SU-DHL-6 (cell line): ENCODE data around the gene ADGRG4.

Experiments used
- EZH2phosphoT487 ChIP-seq: fragments of 200-600 bp; sonication (generic), shearing (Covaris generic); conservative IDR thresholded peaks from 2 replicates; pipeline ENCODE4 v1.6.1; 2018; ENCODE audit warnings: mild to moderate bottlenecking, antibody characterized with exemption, low read length, moderate library complexity, mixed read lengths
- TF ChIP-seq, protein P1 (sequence below): fragments of 200-600 bp; sonication (generic); IDR thresholded peaks from one replicate; pipeline ENCODE4 v1.5.1; 2017; ENCODE audit warnings: antibody characterized with exemption, mild to moderate bottlenecking, low read length, moderate library complexity; ENCODE audit not compliant: insufficient read depth, poor library complexity, severe bottlenecking

GRCh38 chrX:136386826-136387225 lies 86.1 kb downstream of the ADGRG4 start:
- TF ChIP-seq, protein P1, sequence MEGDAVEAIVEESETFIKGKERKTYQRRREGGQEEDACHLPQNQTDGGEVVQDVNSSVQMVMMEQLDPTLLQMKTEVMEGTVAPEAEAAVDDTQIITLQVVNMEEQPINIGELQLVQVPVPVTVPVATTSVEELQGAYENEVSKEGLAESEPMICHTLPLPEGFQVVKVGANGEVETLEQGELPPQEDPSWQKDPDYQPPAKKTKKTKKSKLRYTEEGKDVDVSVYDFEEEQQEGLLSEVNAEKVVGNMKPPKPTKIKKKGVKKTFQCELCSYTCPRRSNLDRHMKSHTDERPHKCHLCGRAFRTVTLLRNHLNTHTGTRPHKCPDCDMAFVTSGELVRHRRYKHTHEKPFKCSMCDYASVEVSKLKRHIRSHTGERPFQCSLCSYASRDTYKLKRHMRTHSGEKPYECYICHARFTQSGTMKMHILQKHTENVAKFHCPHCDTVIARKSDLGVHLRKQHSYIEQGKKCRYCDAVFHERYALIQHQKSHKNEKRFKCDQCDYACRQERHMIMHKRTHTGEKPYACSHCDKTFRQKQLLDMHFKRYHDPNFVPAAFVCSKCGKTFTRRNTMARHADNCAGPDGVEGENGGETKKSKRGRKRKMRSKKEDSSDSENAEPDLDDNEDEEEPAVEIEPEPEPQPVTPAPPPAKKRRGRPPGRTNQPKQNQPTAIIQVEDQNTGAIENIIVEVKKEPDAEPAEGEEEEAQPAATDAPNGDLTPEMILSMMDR: no peak
- no peak for TF ChIP-seq EZH2phosphoT487
